Measurements from ENCODE around the gene GNG13.
A peak's percentile ranks its signal among the peaks of the same experiment; 100 is the strongest.
"Not testable (repeated sequence)": the region's sequence is repeated elsewhere in the genome, so short reads cannot be mapped to it uniquely, and the experiment has no call there.

Gene GNG13

GRCh38 chr16:831571-832413 lies 31.3 kb upstream of the GNG13 start:
- no peak for DNase-seq (ENCODE audit: low spot score)

GRCh38 chr16:830871-831570 lies 30.5 kb upstream of the GNG13 start:
- no peak for DNase-seq (ENCODE audit: low spot score)

- DNase-seq (ENCODE audit: low spot score): no peak
Measured at GRCh38 chr16:830107-830870, 29.8 kb upstream of the GNG13 start.

- DNase-seq (ENCODE audit: low spot score): no peak
Measured at GRCh38 chr16:828891-829290, 28.4 kb upstream of the GNG13 start.

GRCh38 chr16:827513-827912 lies 27.0 kb upstream of the GNG13 start:
- DNase-seq (ENCODE audit: low spot score): no peak

- peak; percentile 67 for DNase-seq (ENCODE audit: low spot score)
Measured at GRCh38 chr16:825341-826061, 25.0 kb upstream of the GNG13 start.

GRCh38 chr16:824601-825000 lies 24.1 kb upstream of the GNG13 start:
- no peak for DNase-seq (ENCODE audit: low spot score)

- DNase-seq (ENCODE audit: low spot score): no peak
Measured at GRCh38 chr16:824194-824593, 23.7 kb upstream of the GNG13 start.

- DNase-seq (ENCODE audit: low spot score): no peak
Measured at GRCh38 chr16:822909-823297, 22.4 kb upstream of the GNG13 start.

GRCh38 chr16:822174-822908 lies 21.8 kb upstream of the GNG13 start:
- DNase-seq (ENCODE audit: low spot score): no peak

GRCh38 chr16:821751-822150 lies 21.2 kb upstream of the GNG13 start:
- no peak for DNase-seq (ENCODE audit: low spot score)

GRCh38 chr16:820748-821147 lies 20.2 kb upstream of the GNG13 start:
- DNase-seq (ENCODE audit: low spot score): no peak

- not testable (repeated sequence) for DNase-seq (ENCODE audit: low spot score)
Measured at GRCh38 chr16:820044-820408, 19.5 kb upstream of the GNG13 start.

- no peak for DNase-seq (ENCODE audit: low spot score)
Measured at GRCh38 chr16:819336-820043, 19.0 kb upstream of the GNG13 start.

GRCh38 chr16:818592-818991 lies 18.1 kb upstream of the GNG13 start:
- DNase-seq (ENCODE audit: low spot score): no peak

GRCh38 chr16:818132-818531 lies 17.6 kb upstream of the GNG13 start:
- DNase-seq (ENCODE audit: low spot score): no peak

GRCh38 chr16:817001-817906 lies 16.7 kb upstream of the GNG13 start:
- DNase-seq (ENCODE audit: low spot score): no peak

GRCh38 chr16:815861-816260 lies 15.3 kb upstream of the GNG13 start:
- DNase-seq (ENCODE audit: low spot score): no peak

- DNase-seq (ENCODE audit: low spot score): no peak
Measured at GRCh38 chr16:814974-815373, 14.4 kb upstream of the GNG13 start.

GRCh38 chr16:813916-814412 lies 13.4 kb upstream of the GNG13 start:
- DNase-seq (ENCODE audit: low spot score): no peak

All from D341Med (cell line).